ENCODE measurements around the gene TRAFD1.

- TF ChIP-seq POLR2AphosphoS5 (IDR thresholded peaks at IDR 0.05; ENCODE audit: insufficient read depth in 1 of 2, low read depth in 1 of 2) (no peak), CTCF (IDR thresholded peaks at IDR 0.05) (no peak), POLR2A (IDR thresholded peaks at IDR 0.05) (no peak)
Measured at GRCh38 chr12:112117685-112118084, 7.7 kb upstream of the TRAFD1 start.

Measured in vagina (tissue), 2 donors.